ENCODE measurements around the gene SUCO. TPM values are rescaled to one million over a fixed set of nuclear protein-coding genes. Genes with fewer than 3 reads are reported as not detected.

The SUCO gene
- total and polyA plus RNA-seq, 2 of the 8 experiments (the other 6 are each of a cell fraction or from before 2014, with no cell fraction given), result 8.3 to 35.8 TPM

DNA sequence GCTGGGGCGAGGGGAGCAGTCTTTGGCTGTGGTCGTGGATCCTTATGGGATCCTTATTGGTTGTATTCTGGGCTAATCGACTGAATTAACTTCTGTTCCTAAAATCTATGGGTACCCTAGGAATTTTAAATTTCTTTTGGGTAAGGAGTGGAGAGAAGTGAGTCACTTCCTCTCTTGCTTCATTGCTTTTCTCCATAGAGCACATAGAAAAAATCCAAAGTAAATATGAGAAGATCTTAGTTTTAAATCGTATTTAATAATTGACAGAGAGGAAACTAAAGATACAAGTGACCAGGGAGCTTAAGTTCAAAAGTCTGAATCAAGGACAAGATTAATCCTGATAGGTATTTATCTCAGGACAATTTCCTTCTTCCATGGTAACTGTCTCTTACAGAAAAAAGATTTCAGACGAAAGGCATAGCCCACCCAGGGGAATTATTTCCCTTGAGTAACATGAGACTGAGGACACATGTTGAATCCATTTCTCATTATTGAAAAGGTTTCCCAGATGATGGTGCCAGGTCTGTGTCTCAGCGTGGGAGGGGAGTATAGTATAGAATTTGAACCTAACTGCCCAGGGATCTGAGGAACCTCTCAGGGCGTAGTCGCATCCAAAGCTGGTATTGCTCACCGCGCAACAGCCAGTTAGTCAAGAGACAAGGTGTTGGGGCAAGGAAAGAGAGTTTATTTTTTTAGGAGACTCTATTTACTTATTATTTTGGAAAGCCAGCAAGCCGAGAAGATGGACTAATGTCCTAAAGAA is 97.3 kb downstream of the SUCO start:
- TF ChIP-seq HDAC2 (IDR thresholded peaks at IDR 0.05; ENCODE audit: borderline replicate concordance in 1 of 2, low read depth in 2 of 2, low read length in 2 of 2) (no peak), MAFK (IDR thresholded peaks at IDR 0.05; ENCODE audit: low read depth, low read length) (no peak), SIRT6 (IDR thresholded peaks at IDR 0.05; ENCODE audit: low read length) (no peak), TCF12 (IDR thresholded peaks at IDR 0.05; ENCODE audit: low read depth, low read length) (no peak), ZNF274 (IDR thresholded peaks at IDR 0.05; ENCODE audit: borderline replicate concordance, extremely low read depth, low read length) (no peak)
- POLR2A ChIA-PET (ENCODE audit: partially characterized antibody), result no interaction called here

More for the DNA sequence above, 97.3 kb downstream of the SUCO start:
- Histone ChIP-seq H3K23me2 (ENCODE audit: low read depth, low read length) (no peaks in the 10 kb centered on the region), H3K4me2 (ENCODE audit: insufficient read depth in 1 of 2, low read depth in 2 of 2, low read length in 2 of 2) (no peak overlapping the region), H3K18ac (ENCODE audit: extremely low read depth, low read length) (no peak overlapping the region), H3K9me3 (ENCODE audit: insufficient read depth in 2 of 2, low read depth in 1 of 2, low read length in 1 of 2) (peaks cover 4 to 7% of the 10 kb centered on the region in 2 experiments; a peak in 1 of 4 replicates), H3K4me3 (ENCODE audit: extremely low read depth in 1 of 4, insufficient read depth in 2 of 4, low read depth in 3 of 4, low read length in 4 of 4) (no peak overlapping the region), H3K56ac (replicated peaks; ENCODE audit: insufficient read length, low read depth, low read length) (no peak overlapping the region), H3K36me3 (ENCODE audit: control insufficient read depth in 2 of 4, insufficient read depth in 4 of 4, low read length in 3 of 4) (no peaks in the 10 kb centered on the region), H4K20me1 (replicated peaks in 1 of 2; ENCODE audit: control insufficient read depth in 1 of 2, insufficient read depth in 2 of 2, low read length in 2 of 2) (no peaks in the 10 kb centered on the region), H4K8ac (ENCODE audit: extremely low read depth, insufficient read depth, low read length) (no peak overlapping the region), H3K4ac (replicated peaks; ENCODE audit: insufficient read length, low read depth, low read length) (no peak overlapping the region), H4K5ac (ENCODE audit: insufficient read length, low read depth, low read length) (no peak overlapping the region), H3K23ac (ENCODE audit: insufficient read length) (no peak overlapping the region), H3K79me1 (ENCODE audit: low read depth, low read length) (no peaks in the 10 kb centered on the region), H3K27ac (ENCODE audit: low read depth, low read length) (no peak overlapping the region), H4K91ac (replicated peaks; ENCODE audit: insufficient read length, low read length) (no peak overlapping the region), H2BK15ac (ENCODE audit: low read length) (no peak overlapping the region), H2AFZ (ENCODE audit: low read length) (no peak overlapping the region), H2BK120ac (replicated peaks; ENCODE audit: low read depth, low read length) (no peak overlapping the region), H2AK5ac (ENCODE audit: low read depth, low read length) (no peak overlapping the region), H3K27me3 (replicated peaks in 1 of 4; ENCODE audit: control insufficient read depth in 3 of 4, extremely low read depth in 1 of 4, insufficient read depth in 3 of 4, low read length in 3 of 4) (no peaks in the 10 kb centered on the region), H3K9ac (replicated peaks in 1 of 4; ENCODE audit: extremely low read depth in 1 of 4, low read depth in 3 of 4, low read length in 3 of 4) (no peak overlapping the region), H2BK5ac (ENCODE audit: low read depth, low read length) (no peak overlapping the region), H3K79me2 (ENCODE audit: control insufficient read depth in 1 of 2, insufficient read depth in 2 of 2, low read length in 2 of 2) (no peaks in the 10 kb centered on the region), H2BK12ac (ENCODE audit: low read depth, low read length) (no peak overlapping the region), H3K14ac (ENCODE audit: insufficient read length) (no peak overlapping the region), H2BK20ac (ENCODE audit: low read length) (no peak overlapping the region), H3K4me1 (replicated peaks in 1 of 4; ENCODE audit: control insufficient read depth in 3 of 4, insufficient read depth in 4 of 4, low read length in 3 of 4) (peaks cover 0 to 4% (median 0%) of the 10 kb centered on the region in 4 experiments; a peak in 1 of 7 replicates)
- FAIRE-seq, result no peak
- CTCF ChIA-PET (ENCODE audit: partially characterized antibody), result interaction anchor here (0.5 to 1.5 kb wide), 4 partner anchors 20 to 420 kb away, joined by 3 to 5 read pairs (median 4); no protein-coding TSS in a partner anchor
- 95% methylated on average over 11 of the region's 11 CpGs; no CpG with 5 or more reads in 1 of the 2 experiments for WGBS, 2 experiments (ENCODE audit: extremely low coverage in 1 of 2, insufficient coverage in 1 of 2, insufficient read length in 1 of 2, insufficient replicate concordance in 2 of 2, low coverage in 1 of 2, low lambda C conversion rate in 2 of 2, missing lambda C conversion rate in 1 of 2)
- no peak for DNase-seq (ENCODE audit: low read depth in 1 of 2, low spot score in 2 of 2)
